ENCODE results near the gene WDR19.

The WDR19 gene

GRCh38 chr4:39232100-39232499 lies 49.8 kb downstream of the WDR19 start:
- H3K4me1 ChIP-seq (ENCODE audit: control insufficient read depth, insufficient read depth, low read length, unreplicated experiment), result peaks cover 8% of the 10 kb centered on the region
- H3K4me3 ChIP-seq (ENCODE audit: low read depth, low read length), result no peak overlapping the region
- no peak overlapping the region for H3K27ac ChIP-seq (ENCODE audit: low read depth, low read length)
- H2AFZ ChIP-seq (ENCODE audit: low read length, unreplicated experiment), result no peak overlapping the region
- no peaks in the 10 kb centered on the region for H3K27me3 ChIP-seq (ENCODE audit: insufficient read depth, low read length)
- no peaks in the 10 kb centered on the region for H3K36me3 ChIP-seq (ENCODE audit: insufficient read depth, low read length)
- H3K79me2 ChIP-seq (ENCODE audit: control insufficient read depth, insufficient read depth, low read length, unreplicated experiment), result no peaks in the 10 kb centered on the region

- Histone ChIP-seq H3K36me3 (ENCODE audit: insufficient read depth, low read length) (no peaks in the 10 kb centered on the region), H3K79me2 (ENCODE audit: control insufficient read depth, insufficient read depth, low read length, unreplicated experiment) (no peaks in the 10 kb centered on the region), H2AFZ (ENCODE audit: low read length, unreplicated experiment) (no peak overlapping the region), H3K27me3 (ENCODE audit: insufficient read depth, low read length) (no peaks in the 10 kb centered on the region), H3K27ac (ENCODE audit: low read depth, low read length) (no peak overlapping the region), H3K4me1 (ENCODE audit: control insufficient read depth, insufficient read depth, low read length, unreplicated experiment) (peaks cover 3% of the 10 kb centered on the region), H3K4me3 (ENCODE audit: low read depth, low read length) (no peak overlapping the region)
Measured at GRCh38 chr4:39233114-39233513, 50.8 kb downstream of the WDR19 start.

- H3K4me3 ChIP-seq (ENCODE audit: low read depth, low read length), result no peak overlapping the region
- H3K27me3 ChIP-seq (ENCODE audit: insufficient read depth, low read length), result no peaks in the 10 kb centered on the region
- H2AFZ ChIP-seq (ENCODE audit: low read length, unreplicated experiment), result no peak overlapping the region
- H3K79me2 ChIP-seq (ENCODE audit: control insufficient read depth, insufficient read depth, low read length, unreplicated experiment), result no peaks in the 10 kb centered on the region
- no peaks in the 10 kb centered on the region for H3K36me3 ChIP-seq (ENCODE audit: insufficient read depth, low read length)
- H3K4me1 ChIP-seq (ENCODE audit: control insufficient read depth, insufficient read depth, low read length, unreplicated experiment), result no peaks in the 10 kb centered on the region
- no peak overlapping the region for H3K27ac ChIP-seq (ENCODE audit: low read depth, low read length)
Measured at GRCh38 chr4:39233783-39234182, 51.5 kb downstream of the WDR19 start.

GRCh38 chr4:39235021-39235420 lies 52.7 kb downstream of the WDR19 start:
- Histone ChIP-seq H3K4me3 (ENCODE audit: low read depth, low read length) (no peak overlapping the region), H3K79me2 (ENCODE audit: control insufficient read depth, insufficient read depth, low read length, unreplicated experiment) (no peaks in the 10 kb centered on the region), H3K27ac (ENCODE audit: low read depth, low read length) (no peak overlapping the region), H3K4me1 (ENCODE audit: control insufficient read depth, insufficient read depth, low read length, unreplicated experiment) (no peaks in the 10 kb centered on the region), H3K36me3 (ENCODE audit: insufficient read depth, low read length) (no peaks in the 10 kb centered on the region), H2AFZ (ENCODE audit: low read length, unreplicated experiment) (no peak overlapping the region), H3K27me3 (ENCODE audit: insufficient read depth, low read length) (no peaks in the 10 kb centered on the region)

GRCh38 chr4:39235696-39236095 lies 53.4 kb downstream of the WDR19 start:
- Histone ChIP-seq H3K4me1 (ENCODE audit: control insufficient read depth, insufficient read depth, low read length, unreplicated experiment) (no peaks in the 10 kb centered on the region), H3K79me2 (ENCODE audit: control insufficient read depth, insufficient read depth, low read length, unreplicated experiment) (no peaks in the 10 kb centered on the region), H3K4me3 (ENCODE audit: low read depth, low read length) (no peak overlapping the region), H3K27ac (ENCODE audit: low read depth, low read length) (no peak overlapping the region), H2AFZ (ENCODE audit: low read length, unreplicated experiment) (no peak overlapping the region), H3K36me3 (ENCODE audit: insufficient read depth, low read length) (no peaks in the 10 kb centered on the region), H3K27me3 (ENCODE audit: insufficient read depth, low read length) (no peaks in the 10 kb centered on the region)

- H3K27me3 ChIP-seq (ENCODE audit: insufficient read depth, low read length), result no peaks in the 10 kb centered on the region
- H3K4me3 ChIP-seq (ENCODE audit: low read depth, low read length), result no peak overlapping the region
- no peak overlapping the region for H2AFZ ChIP-seq (ENCODE audit: low read length, unreplicated experiment)
- no peaks in the 10 kb centered on the region for H3K36me3 ChIP-seq (ENCODE audit: insufficient read depth, low read length)
- no peaks in the 10 kb centered on the region for H3K79me2 ChIP-seq (ENCODE audit: control insufficient read depth, insufficient read depth, low read length, unreplicated experiment)
- H3K4me1 ChIP-seq (ENCODE audit: control insufficient read depth, insufficient read depth, low read length, unreplicated experiment), result no peaks in the 10 kb centered on the region
- no peak overlapping the region for H3K27ac ChIP-seq (ENCODE audit: low read depth, low read length)
Measured at GRCh38 chr4:39237179-39237578, 54.9 kb downstream of the WDR19 start.

GRCh38 chr4:39243462-39243861 lies 61.1 kb downstream of the WDR19 start:
- no peaks in the 10 kb centered on the region for H3K4me1 ChIP-seq (ENCODE audit: control insufficient read depth, insufficient read depth, low read length, unreplicated experiment)
- H3K27me3 ChIP-seq (ENCODE audit: insufficient read depth, low read length), result no peaks in the 10 kb centered on the region
- no peak overlapping the region for H2AFZ ChIP-seq (ENCODE audit: low read length, unreplicated experiment)
- no peaks in the 10 kb centered on the region for H3K79me2 ChIP-seq (ENCODE audit: control insufficient read depth, insufficient read depth, low read length, unreplicated experiment)
- no peak overlapping the region for H3K27ac ChIP-seq (ENCODE audit: low read depth, low read length)
- H3K36me3 ChIP-seq (ENCODE audit: insufficient read depth, low read length), result peaks cover 13% of the 10 kb centered on the region
- H3K4me3 ChIP-seq (ENCODE audit: low read depth, low read length), result no peak overlapping the region

- H3K36me3 ChIP-seq (ENCODE audit: insufficient read depth, low read length), result 0 out of 2 replicates have a peak, but pooled peaks cover 3% of the 10 kb centered on the region
- peak overlapping the region; percentile 69 for H3K27ac ChIP-seq (ENCODE audit: low read depth, low read length)
- H2AFZ ChIP-seq (ENCODE audit: low read length, unreplicated experiment), result no peak overlapping the region
Measured at GRCh38 chr4:39255266-39255665, 72.9 kb downstream of the WDR19 start.

GRCh38 chr4:39255871-39256270 lies 73.5 kb downstream of the WDR19 start:
- Histone ChIP-seq H3K36me3 (ENCODE audit: insufficient read depth, low read length) (0 out of 2 replicates have a peak, but pooled peaks cover 3% of the 10 kb centered on the region), H3K27me3 (ENCODE audit: insufficient read depth, low read length) (no peaks in the 10 kb centered on the region), H2AFZ (ENCODE audit: low read length, unreplicated experiment) (no peak overlapping the region), H3K4me3 (ENCODE audit: low read depth, low read length) (no peak overlapping the region), H3K27ac (ENCODE audit: low read depth, low read length) (peak overlapping the region; percentile 69), H3K79me2 (ENCODE audit: control insufficient read depth, insufficient read depth, low read length, unreplicated experiment) (no peaks in the 10 kb centered on the region), H3K4me1 (ENCODE audit: control insufficient read depth, insufficient read depth, low read length, unreplicated experiment) (peaks cover 26% of the 10 kb centered on the region)

More at GRCh38 chr4:39255266-39255665, 72.9 kb downstream of the WDR19 start:
- peaks cover 26% of the 10 kb centered on the region for H3K4me1 ChIP-seq (ENCODE audit: control insufficient read depth, insufficient read depth, low read length, unreplicated experiment)
- no peak overlapping the region for H3K4me3 ChIP-seq (ENCODE audit: low read depth, low read length)
- no peaks in the 10 kb centered on the region for H3K79me2 ChIP-seq (ENCODE audit: control insufficient read depth, insufficient read depth, low read length, unreplicated experiment)
- no peaks in the 10 kb centered on the region for H3K27me3 ChIP-seq (ENCODE audit: insufficient read depth, low read length)

GRCh38 chr4:39256436-39256835 lies 74.1 kb downstream of the WDR19 start:
- Histone ChIP-seq H3K27me3 (ENCODE audit: insufficient read depth, low read length) (no peaks in the 10 kb centered on the region), H3K27ac (ENCODE audit: low read depth, low read length) (peak overlapping the region; percentile 69), H2AFZ (ENCODE audit: low read length, unreplicated experiment) (peak overlapping the region; percentile 12), H3K79me2 (ENCODE audit: control insufficient read depth, insufficient read depth, low read length, unreplicated experiment) (no peaks in the 10 kb centered on the region), H3K36me3 (ENCODE audit: insufficient read depth, low read length) (0 out of 2 replicates have a peak, but pooled peaks cover 3% of the 10 kb centered on the region), H3K4me3 (ENCODE audit: low read depth, low read length) (no peak overlapping the region), H3K4me1 (ENCODE audit: control insufficient read depth, insufficient read depth, low read length, unreplicated experiment) (peaks cover 26% of the 10 kb centered on the region)

GRCh38 chr4:39259571-39260330 lies 77.4 kb downstream of the WDR19 start:
- no peaks in the 10 kb centered on the region for H3K79me2 ChIP-seq (ENCODE audit: control insufficient read depth, insufficient read depth, low read length, unreplicated experiment)
- H3K27me3 ChIP-seq (ENCODE audit: insufficient read depth, low read length), result no peaks in the 10 kb centered on the region
- H2AFZ ChIP-seq (ENCODE audit: low read length, unreplicated experiment), result no peak overlapping the region
- H3K36me3 ChIP-seq (ENCODE audit: insufficient read depth, low read length), result 0 out of 2 replicates have a peak, but pooled peaks cover 3% of the 10 kb centered on the region
- no peak overlapping the region for H3K4me3 ChIP-seq (ENCODE audit: low read depth, low read length)
- H3K4me1 ChIP-seq (ENCODE audit: control insufficient read depth, insufficient read depth, low read length, unreplicated experiment), result peaks cover 24% of the 10 kb centered on the region
- no peak overlapping the region for H3K27ac ChIP-seq (ENCODE audit: low read depth, low read length)

All from ACC112 (cell line).